Fibroblast of mammary gland (primary cell): ENCODE results near the gene SPDL1.

ENCODE experiments used
- DNase-seq: peaks from one replicate; pipeline ENCODE4 v3.0.0-alpha.2; 2010; ENCODE audit warnings: low read depth
- H3K4me3 ChIP-seq: 2 replicates; pipeline ENCODE4 v1.5.1; 2011; ENCODE audit warnings: low read depth, mild to moderate bottlenecking, low read length, moderate library complexity; ENCODE audit not compliant: control insufficient read depth
- TF ChIP-seq, protein P1 (sequence below): conservative IDR thresholded peaks from 2 replicates; pipeline ENCODE4 v1.5.1; 2011; ENCODE audit warnings: low read depth, low read length, inconsistent platforms; ENCODE audit not compliant: control insufficient read depth, insufficient read depth

SPDL1 gene

DNA sequence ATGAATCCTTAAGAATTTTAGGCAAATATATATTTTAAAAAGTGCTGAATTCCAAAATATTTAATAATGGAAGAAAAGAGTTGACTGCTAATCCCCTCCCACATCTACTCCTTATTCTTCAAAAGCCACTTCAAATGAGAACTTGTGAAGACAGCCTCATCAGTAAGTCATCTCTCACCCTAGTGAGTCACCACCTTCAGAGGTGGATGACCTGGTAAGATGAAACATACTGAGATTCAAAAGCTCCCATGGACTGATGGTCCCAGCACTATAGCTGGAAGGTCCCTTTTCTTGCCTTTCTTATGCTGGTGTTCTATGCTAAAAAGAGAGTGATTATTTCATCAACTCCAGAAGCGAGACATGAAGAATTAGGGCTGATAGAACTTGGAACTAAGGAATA, 37.8 kb upstream of the SPDL1 start:
- peak; percentile 70 for DNase-seq
- TF ChIP-seq, protein P1, sequence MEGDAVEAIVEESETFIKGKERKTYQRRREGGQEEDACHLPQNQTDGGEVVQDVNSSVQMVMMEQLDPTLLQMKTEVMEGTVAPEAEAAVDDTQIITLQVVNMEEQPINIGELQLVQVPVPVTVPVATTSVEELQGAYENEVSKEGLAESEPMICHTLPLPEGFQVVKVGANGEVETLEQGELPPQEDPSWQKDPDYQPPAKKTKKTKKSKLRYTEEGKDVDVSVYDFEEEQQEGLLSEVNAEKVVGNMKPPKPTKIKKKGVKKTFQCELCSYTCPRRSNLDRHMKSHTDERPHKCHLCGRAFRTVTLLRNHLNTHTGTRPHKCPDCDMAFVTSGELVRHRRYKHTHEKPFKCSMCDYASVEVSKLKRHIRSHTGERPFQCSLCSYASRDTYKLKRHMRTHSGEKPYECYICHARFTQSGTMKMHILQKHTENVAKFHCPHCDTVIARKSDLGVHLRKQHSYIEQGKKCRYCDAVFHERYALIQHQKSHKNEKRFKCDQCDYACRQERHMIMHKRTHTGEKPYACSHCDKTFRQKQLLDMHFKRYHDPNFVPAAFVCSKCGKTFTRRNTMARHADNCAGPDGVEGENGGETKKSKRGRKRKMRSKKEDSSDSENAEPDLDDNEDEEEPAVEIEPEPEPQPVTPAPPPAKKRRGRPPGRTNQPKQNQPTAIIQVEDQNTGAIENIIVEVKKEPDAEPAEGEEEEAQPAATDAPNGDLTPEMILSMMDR = no peak
- H3K4me3 ChIP-seq = no peak overlapping the region

GRCh38 chr5:169546346-169546745, 37.2 kb upstream of the SPDL1 start:
- H3K4me3 ChIP-seq = no peak overlapping the region
- DNase-seq = no peak
- TF ChIP-seq, protein P1 = no peak

DNA sequence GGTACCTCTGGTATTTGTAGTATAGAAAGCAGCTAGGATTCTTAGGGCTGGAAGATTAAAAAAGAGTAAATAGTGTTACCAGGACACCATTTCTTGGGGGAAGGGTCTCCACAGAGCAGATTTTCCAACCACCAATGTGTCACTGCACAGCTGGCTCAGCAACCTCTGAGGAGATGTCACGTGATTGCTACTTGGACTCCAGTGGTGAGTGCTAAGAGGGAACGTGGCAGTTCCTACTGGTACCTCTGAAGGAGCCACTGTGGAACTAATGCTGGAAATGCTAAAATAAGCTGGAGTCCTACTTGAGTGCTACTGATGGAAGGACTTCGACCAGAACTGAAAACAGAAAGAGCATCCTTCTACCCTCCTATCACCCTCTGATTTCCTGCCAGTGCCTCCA, 36.1 kb upstream of the SPDL1 start:
- H3K4me3 ChIP-seq = no peak overlapping the region
- TF ChIP-seq, protein P1 = no peak
- no peak for DNase-seq

DNA sequence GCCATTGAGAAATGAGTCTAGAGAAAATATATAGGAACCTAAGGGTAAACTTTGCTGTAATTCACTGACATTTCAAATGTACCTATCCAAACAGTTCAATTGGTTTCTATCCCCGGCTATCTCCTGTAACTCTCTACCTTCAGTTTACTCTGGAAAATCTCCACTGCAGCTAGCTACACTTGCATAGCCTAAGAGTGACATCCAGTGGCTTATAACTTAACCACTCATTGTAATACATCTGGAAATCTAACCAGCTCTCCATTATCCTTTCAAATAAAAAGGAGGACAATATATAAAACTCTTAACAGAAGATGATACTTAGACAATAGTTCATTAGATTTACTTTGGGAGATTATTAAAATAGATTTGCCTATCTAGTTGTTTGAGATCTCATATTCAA, 35.3 kb upstream of the SPDL1 start:
- peak; percentile 72 for DNase-seq
- TF ChIP-seq, protein P1 = peak; percentile 65
- H3K4me3 ChIP-seq = no peak overlapping the region

GRCh38 chr5:169549453-169550100, 34.0 kb upstream of the SPDL1 start:
- TF ChIP-seq, protein P1 = no peak
- DNase-seq = peak; percentile 36
- H3K4me3 ChIP-seq = no peak overlapping the region

GRCh38 chr5:169550227-169550626, 33.3 kb upstream of the SPDL1 start:
- no peak overlapping the region for H3K4me3 ChIP-seq
- TF ChIP-seq, protein P1 = no peak
- no peak for DNase-seq

DNA sequence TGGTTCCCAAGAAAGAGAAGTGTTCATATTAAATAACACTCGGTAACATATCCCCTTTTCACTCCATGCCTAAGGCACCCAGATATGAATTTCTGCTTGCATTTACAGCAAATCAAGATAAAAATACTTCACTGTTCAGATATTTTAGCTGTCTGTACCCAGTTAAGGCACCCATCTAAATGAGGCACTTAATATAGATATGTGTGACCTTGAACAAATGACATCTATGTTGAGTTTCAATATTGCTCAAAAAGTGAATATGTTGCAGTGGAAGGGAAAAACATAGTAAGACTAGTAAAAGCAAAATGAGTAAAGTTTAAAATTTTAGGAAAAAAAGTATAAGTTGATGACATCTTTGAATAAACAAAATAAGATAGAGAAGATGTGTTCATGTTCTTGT, 32.4 kb upstream of the SPDL1 start:
- TF ChIP-seq, protein P1 = no peak
- no peak overlapping the region for H3K4me3 ChIP-seq
- DNase-seq = no peak
